Fibroblast of upper back skin (primary cell): ENCODE measurements around the gene ING2.
"Not testable (repeated sequence)": the region's sequence is repeated elsewhere in the genome, so short reads cannot be mapped to it uniquely, and the experiment has no call there.

ENCODE experiments used
- DNase-seq: peaks from one replicate; pipeline ENCODE4 v3.0.0-alpha.2; 2013

Gene ING2

DNA sequence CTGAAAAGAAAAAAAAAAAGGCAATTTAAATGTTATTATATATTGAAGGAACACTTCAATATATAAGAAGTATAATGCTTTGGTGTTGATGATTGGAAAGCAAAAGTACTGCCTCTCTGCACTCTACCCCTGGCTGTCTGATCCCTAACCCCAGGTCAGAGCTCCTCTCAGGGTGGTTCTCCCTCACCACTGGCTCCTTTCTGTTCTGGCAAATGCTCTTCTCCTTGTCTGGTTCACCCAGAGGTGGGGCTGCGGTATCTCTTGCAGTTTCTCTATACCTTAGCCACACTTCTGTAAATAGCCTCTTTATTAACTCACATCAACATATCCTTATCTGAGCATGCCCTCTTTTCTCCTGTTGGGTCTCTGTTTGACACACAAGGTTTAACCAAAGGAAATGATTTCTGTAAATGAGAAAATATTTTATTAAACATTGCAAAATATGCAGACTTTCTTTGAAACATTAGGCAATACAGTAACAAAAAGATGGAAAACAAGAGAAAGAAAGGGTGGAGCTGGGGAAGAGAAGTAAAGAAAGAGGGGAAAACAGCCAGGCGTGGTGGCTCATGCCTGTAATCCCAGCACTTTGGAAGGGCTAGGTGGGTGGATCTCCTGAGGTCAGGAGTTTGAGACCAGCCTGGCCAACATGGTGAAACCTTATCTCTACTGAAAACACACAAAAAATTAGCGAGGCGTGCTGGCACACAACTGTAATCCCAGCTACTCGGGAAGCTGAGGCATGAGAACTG lies 45.7 kb downstream of the ING2 start:
- DNase-seq: no peak

DNA sequence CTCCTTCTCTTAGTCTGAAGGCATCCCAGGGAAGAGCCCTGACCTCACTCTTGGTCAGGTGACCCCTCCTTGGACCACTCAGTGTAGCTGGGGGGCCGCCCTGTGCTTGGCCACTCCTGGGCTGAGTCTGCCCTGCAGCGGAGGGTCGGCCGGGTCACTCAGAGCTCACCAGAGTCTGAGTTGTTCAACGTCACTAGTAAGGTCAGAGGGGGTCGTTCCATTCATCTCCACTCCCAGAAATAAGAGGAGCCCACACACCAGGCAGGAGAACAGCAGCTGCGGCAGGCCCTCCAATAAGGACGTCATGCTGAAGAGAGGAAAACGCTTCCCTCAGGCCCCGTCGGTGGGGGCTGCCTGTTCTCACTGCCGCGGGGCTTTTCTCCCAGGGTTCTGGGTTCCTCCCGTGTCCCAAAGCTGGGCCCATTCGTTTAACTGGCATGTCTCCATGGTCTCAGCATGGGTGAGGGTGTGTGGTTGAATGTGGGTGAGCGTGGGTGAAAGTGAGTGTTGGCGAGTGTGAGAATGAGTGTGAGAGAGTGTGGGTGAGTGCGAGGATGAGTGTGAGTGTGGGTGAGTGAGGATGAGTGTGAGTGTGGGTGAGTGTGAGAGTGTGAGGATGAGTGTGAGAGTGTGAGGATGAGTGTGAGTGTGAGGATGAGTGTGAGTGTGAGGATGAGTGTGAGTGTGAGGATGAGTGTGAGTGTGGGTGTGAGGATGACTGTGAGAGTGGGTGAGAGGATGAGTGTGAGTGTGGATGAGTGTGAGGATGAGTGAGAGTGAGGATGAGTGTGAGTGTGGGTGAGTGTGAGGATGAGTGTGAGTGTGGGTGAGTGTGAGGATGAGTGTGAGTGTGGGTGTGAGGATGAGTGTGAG lies 47.7 kb downstream of the ING2 start:
- DNase-seq: no peak

DNA sequence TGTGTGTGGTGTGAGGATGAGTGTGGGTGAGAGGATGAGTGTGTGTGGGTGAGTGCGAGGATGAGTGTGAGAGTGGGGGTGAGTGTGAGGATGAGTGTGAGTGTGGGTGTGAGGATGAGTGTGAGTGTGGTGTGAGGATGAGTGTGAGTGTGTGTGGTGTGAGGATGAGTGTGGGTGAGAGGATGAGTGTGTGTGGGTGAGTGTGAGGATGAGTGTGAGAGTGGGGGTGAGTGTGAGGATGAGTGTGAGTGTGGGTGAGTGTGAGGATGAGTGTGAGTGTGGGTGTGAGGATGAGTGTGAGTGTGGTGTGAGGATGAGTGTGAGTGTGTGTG lies 48.3 kb downstream of the ING2 start:
- DNase-seq: not testable (repeated sequence)

DNA sequence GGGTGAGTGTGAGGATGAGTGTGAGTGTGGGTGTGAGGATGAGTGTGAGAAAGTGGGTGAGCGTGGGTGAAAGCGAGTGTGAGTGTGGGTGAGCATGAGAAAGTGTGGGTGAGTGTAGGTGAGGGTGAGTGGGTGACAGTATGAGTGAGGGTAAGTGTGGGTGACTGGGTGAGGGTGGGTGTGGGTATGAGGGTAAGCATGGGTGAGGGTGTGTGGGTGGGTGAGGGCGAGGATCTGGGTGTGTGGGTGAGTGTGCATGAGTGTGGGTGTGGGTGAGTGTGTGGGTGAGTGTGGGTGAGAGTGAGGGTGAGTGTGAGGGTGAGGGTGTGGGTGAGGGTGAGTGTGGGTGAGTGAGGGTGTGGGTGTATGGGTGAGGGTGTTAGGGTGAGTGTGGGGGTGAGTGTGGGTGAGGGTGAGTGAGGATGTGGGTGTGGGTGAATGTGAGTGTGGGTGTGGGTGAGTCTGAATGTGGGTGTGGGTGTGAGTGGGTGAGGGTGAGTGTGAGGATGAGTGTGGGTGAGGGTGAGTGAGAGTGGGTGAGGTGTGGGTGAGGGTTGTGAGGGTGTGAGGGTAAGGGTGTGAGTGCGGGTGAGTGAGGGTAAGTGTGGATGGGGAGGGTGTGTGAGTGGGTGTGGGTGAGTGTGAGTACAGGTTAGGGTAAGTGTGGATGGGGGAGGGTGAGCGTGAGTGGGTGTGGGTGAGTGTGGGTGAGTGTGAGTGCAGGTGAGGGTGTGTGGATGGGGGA lies 48.9 kb downstream of the ING2 start:
- no peak for DNase-seq

DNA sequence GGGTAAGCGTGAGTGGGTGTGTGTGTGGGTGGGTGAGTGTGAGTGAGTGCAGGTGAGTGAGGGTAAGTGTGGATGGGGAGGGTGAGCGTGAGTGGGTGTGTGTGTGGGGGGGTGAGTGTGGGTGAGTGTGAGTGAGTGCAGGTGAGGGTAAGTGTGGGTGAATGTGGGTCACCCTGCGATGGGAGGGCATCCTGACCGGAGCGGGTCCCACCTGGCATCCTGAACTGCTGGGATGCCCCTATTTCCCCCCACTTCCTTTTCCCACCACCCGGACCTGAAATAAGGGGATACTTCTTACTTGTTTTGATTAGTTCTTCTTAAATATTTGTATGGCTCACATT lies 49.5 kb downstream of the ING2 start:
- no peak for DNase-seq

DNA sequence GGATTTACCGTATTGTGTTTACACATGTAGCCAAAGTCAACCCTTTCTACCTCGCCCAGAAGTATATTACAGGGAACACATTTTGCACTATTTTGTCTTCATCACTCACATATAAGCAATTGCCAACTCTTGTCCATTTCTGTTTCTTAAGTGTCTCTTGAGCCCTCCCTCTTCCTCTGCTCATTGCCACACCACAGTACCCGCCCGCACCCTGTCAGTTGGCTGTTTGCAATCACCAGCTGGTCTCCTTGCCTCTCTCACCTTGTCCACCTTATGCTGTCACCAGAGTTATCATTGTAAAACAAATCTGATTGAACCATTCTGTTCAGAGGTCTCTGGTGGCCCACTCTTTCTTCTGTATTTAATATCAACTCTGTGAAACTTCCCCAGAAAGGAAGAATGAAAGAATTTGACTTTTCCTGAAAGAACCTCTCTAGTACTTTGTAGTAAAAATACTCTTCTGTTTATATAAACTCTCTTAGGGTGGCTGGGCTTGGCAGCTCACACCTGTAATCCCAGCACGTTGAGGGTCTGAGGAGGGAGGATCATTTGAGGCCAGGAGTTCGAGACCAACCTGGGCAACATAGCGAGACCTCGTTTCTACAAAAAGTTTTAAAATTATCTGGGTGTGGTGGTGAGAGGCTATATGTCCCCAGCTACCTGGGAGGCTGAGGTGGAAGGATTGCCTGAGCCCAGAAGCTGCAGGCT lies 50.2 kb downstream of the ING2 start:
- DNase-seq: no peak

DNA sequence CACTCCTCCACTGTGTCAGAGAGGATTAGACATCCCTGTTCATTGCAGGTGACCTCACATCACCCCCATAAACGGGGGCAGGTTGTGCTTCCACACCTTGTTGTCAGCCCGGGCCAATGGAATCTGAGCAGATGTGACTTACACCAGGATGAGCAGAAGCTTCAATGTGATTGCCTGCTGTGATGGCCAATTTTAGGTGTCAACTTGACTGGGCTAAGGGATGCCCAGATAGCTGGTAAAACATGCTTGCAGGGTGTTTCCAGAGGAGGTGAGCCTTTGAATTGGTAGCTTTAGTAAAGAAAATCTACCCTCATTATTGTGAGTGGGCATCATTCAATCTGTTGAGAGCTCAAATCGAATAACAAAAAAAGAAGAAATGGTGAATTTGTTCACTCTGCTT lies 52.1 kb downstream of the ING2 start:
- DNase-seq: no peak

DNA sequence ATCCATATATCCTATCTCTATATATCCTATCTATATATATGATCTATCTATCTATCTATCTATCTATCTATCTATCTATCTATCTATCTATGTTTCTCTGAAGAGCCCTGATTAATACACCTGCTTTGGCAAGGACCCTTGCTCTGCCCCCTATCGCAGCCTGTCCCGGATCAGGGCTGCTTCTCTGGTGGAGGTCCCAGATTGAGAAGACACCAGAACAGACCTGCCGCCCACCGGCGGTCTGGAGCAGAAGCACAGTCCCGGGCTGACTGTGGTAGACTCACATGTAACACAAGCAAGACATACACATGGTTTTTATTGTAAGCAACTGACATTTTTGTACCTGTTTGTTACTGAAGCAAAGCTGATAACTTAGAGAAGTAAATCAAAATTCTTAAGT lies 52.8 kb downstream of the ING2 start:
- DNase-seq: no peak

DNA sequence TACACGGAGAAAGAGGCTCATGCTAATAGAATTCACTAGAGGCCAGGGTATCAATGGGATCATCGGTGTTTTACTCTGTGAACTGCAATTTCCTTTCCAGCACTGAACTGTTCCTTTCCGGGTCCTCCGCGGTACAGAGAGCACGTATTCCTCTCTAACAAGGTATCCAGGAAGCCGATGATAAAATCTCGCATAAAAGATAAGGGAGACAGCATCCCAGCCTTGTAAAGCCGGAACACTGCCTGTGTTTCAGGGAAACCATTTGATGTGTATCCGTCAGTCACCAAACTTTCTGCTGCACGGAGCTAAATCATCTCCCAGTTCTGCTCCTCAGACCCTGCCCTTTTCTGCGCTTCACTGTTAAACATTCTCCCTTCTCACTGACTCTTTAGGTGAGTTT lies 54.0 kb downstream of the ING2 start:
- DNase-seq: no peak

DNA sequence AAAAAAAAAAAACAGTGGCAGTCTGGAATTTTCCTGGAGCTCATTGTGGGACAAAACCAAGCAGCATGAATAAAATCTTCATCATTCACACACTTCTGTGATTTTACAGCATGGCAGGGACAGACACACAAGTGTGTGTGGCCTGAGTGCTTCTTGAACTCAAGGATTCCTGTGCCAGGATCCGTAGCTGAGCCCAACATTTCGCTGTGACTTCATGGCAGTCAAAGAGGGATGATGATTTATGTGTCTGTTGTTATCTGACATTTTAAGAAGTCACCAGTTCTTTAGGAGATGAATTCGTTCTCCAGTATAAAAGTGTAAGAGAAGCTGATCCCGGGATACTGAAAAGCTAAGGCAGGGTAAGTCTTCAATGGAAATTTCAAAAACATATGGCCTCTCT lies 57.0 kb downstream of the ING2 start:
- DNase-seq: no peak
